Regular cardiac myocyte (primary cell): ENCODE results near the gene PPP6R2. TPM values are rescaled to one million over a fixed set of nuclear protein-coding genes. Genes with fewer than 3 reads are reported as not detected.

Experiments
- total RNA-seq: library from RNA; depleted of rRNA; stranded (reverse); fragments of >200 nt; gene quantifications from 2 replicates; pipeline ENCODE4 v1.2.3, GENCODE V29; 2014

The PPP6R2 gene, protein sequence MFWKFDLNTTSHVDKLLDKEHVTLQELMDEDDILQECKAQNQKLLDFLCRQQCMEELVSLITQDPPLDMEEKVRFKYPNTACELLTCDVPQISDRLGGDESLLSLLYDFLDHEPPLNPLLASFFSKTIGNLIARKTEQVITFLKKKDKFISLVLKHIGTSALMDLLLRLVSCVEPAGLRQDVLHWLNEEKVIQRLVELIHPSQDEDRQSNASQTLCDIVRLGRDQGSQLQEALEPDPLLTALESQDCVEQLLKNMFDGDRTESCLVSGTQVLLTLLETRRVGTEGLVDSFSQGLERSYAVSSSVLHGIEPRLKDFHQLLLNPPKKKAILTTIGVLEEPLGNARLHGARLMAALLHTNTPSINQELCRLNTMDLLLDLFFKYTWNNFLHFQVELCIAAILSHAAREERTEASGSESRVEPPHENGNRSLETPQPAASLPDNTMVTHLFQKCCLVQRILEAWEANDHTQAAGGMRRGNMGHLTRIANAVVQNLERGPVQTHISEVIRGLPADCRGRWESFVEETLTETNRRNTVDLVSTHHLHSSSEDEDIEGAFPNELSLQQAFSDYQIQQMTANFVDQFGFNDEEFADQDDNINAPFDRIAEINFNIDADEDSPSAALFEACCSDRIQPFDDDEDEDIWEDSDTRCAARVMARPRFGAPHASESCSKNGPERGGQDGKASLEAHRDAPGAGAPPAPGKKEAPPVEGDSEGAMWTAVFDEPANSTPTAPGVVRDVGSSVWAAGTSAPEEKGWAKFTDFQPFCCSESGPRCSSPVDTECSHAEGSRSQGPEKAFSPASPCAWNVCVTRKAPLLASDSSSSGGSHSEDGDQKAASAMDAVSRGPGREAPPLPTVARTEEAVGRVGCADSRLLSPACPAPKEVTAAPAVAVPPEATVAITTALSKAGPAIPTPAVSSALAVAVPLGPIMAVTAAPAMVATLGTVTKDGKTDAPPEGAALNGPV
- total RNA-seq, result 45.9 and 57.1 TPM in 2 replicates

DNA sequence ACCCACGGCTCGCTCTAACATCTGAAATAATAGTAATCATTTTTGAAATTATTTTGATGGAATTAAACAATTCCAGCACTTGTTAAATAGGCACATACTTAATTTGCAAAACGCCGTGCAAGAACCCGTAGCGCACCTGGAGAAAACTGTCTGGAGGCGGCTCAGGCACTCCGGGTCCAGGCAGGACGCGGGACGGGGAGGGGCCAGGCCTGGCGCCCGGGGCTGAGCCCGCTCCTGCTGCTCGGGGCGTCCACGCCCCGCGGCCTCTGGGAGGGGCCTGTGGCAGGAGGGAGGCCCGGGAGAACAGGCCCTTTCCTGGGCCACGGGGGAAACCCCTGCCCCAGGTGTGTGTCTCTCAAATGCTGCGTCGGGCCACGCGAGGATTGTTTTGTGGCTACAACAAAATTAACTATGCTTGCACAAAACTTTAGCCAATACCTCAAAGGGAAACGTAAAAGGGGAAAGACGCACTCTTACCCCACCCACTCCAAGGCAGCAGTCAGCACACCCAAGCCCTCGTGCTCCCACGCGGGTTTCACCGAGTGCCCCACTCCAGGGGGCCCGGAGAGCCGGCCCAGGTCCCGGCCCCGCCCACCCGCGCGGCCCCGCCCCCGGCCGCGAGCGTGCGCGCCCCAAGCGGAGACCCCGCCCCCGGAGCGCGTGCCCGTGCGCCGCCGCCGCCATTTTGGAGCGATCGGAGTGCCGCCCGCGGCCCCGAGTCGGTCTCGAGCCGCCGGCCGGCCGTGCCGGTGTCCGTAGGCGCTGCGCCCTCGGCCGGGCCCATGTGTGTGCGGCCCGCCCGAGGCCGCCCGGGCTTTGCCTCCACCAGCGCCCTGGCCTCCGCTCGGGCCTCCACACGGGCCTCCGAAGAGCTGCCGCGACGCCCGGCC lies at the start of gene PPP6R2:
PPP6R2 (plus strand) TSS at position 677 of the 890 bp plus-strand sequence. CDS start 50,582 bp downstream, outside the sequence.

DNA sequence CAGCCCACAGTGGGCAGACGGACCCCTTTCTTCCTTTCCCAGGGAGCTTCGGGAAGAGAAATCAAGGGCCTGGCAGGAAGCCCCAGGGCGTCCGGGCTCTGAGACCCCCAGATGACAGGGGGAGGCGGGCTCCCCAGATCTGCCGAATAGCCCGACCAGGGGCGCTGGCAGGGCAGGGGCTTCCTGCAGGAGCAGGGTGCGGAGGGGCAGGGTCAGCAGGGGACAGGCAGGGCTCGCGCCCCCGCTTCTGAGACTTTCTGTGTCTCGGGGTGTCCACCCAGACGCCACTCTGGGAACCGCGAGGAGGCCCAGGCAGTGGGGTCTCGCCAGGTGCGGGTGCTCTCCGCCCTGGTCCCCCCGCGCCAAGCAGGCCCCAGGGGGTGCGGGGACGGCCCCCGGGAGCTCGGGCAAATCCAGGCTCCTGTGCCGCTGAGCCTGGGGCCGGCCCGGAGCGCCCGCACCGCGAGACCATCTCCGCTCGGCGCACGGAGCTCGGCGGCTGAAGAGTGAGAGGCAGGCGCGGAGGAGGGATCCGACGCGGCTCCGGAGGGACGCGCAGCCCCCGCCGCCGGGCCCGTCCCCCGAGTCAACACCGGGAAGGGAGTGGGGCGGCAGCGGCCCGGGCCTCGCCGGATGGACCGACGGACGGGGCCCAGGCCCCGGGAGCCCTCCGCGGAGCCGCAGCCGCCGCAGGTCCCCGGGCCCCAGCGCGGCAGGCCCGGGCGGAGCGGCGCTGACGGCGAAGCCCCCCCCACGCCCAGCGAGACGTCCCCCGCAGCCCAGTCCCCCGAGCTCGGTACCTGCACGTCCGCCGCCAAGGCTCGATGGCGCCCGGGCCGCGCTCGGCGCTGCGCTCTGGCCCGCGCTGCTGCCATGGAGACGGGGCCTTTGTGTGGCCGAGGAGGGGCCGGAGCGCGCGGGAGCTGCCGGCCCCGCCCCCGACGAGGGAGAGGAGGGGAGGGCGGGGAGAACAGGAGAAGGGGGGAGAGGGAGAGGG lies 36.1 kb upstream of the PPP6R2 start, which contains the start of gene PLXNB2:
PLXNB2 (minus strand) TSS at position 894 of the 997 bp plus-strand sequence. CDS start 17,062 bp downstream, outside the sequence.

DNA sequence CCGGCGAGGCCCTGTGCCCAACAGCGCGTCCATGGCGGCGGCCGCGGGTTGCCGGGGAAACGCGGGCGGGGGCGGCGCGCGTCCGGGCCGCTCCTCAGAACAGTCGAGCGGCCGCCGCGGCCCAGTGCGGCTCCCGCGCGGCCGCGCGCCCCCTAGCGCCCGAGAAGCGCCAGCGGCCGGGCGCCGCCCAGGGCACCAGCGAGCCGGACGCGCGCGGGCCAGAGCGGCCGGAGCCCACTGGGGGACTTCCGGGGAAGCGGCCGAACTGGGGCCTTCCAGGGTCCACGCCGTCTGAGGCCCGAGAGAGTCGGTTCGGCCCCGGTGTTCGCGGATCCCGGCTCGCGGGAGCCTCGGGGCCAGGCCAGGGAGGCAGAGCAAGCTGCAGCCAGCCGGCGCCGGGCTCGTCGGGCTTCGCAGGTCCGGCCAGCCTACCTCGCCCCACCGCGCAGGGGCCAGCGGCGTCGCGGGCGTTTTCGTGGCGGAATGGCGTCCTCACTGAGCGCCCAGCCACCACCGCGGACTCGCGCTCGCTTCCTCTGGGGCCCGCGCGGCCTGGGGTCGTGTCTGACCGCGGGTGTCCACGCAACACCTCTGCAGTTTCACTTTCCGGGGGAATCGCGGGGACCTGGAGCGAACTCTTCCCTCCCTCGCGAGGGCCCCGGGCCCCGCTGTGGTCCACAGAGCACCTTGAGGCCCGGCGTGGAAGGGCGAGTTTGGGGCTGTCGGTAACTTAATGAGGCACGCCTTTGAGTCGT lies 16.0 kb upstream of the PPP6R2 start, which contains the start of gene DENND6B:
DENND6B (minus strand) TSS at position 57 of the 755 bp plus-strand sequence; CDS start at position 33, 24 bp downstream.

DNA sequence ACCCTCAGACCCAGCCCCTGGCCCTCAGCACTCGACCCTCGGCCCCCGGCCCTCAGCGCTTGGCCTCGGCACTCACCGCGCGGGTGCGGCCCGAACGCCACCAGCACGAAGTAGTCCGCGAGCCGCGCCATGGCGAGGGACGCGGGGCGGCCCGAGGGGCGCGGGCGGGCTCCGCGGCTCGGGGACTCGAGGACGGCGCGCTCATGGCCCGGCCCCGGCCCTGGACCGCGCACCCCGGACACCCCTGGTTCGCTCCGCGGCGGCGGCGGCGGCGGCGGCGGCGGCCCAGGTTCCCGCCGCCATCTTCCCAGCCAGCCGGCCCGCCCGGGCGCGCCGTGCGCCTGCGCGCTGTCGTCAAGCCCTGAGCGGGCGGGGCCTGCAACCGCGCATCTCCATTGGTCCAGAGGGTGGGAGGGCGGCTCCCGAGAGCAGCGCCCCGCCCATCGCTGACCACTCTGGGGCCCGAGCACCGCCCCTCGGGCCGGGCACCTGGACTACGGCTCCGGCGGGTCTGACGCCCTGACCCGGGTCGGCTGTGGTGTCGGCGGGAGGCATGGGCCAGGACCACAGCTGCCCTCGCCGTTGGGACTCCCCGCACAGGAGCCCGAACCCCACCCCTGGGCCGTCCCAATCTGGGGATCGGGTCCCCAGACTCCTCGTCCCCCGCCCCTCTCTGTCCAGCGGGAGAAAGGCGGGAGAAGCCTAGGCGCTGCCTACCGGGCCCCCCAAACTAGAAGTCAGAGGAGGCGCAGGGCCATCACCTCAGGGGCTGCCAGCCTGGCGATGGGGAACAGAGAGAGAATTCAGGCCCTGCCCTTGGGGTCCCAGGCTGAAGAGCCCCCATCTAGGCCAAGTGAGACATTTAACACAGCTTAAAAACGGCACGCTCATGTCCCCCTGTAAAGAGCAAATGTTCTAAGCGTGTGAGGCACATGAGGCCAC lies 131.9 kb downstream of the PPP6R2 start, which contains the start of gene SBF1:
SBF1 (minus strand) TSS at position 326 of the 942 bp plus-strand sequence; CDS start at position 131, 195 bp downstream.

DNA sequence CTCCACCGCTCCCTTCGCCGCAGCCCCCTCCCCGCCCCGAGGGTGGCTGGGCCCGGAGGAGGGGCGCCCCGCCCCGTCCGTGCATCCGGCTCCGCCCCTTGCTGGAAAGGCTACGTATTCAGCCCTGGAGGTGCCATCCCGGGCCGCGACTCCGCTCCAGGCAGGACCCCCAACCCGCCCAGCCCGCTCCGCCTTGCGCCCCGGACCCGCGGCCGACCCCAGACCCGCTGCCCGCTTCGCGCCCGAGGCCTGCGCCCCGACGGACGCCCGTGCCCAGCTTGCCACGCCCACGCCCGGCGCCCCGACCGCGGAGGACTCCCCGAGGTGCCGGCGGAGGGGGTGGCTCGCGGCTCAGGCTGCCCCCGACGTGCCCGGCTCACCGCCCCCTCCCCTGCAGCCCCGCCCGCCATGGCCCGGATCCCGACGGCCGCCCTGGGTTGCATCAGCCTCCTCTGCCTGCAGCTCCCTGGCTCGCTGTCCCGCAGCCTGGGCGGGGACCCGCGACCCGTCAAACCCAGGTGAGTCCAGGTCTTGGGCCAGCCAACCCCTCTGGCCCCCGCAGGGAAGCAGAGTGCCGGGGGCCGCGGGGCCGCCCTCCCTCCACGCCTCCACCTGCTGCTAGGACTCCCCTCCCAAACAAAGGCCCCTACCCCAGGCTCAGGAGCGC lies 138.4 kb downstream of the PPP6R2 start, which contains the start of gene ADM2:
ADM2 (plus strand) TSS at position 104 of the 667 bp plus-strand sequence; CDS start at position 409, 305 bp downstream.

DNA sequence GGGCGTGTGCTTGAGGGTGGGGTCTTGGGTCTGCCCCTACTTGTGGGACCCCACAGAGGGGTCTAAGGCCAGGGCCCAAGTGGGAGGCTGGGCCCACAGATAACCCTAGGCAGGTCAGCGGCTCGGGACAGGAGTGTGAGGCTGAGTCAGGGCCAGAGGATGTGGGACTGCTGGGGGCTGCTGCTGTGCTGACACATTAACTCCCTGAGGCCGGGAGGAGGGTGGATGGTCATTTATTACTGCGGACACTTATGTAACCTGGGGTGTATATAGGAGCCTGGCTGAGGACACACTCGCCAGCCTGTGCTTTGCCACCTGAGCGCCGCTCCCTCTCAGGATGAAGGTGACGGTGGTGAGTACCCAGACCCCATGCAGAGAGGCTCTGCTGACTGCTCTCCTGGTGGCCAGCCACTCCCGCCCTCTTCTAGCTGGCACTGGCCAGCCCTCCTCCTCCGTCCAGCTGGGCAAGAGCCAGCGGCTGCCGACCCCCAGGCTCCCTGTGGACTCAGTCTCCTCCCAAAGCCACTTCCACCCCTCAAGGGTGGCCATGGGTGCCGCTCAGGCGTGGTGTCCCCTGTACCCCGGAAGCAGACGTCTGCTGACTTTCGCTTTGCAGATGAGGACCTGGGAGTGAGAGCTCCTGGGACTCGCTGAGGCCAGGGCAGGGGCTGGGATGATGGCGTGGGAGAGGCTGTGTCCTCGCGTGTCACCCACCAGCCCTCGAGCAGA lies 143.6 kb downstream of the PPP6R2 start, which contains the start of gene MIOX:
MIOX (plus strand) TSS at position 299 of the 729 bp plus-strand sequence; CDS start at position 338, 39 bp downstream.

Other genes starting within 250 kb of the PPP6R2 start
- gene PANX2, start 172.6 kb upstream of the PPP6R2 start, total RNA-seq, result 0.19 and 0.56 TPM in 2 replicates
- 12.7 and 27.2 TPM in 2 replicates for gene TRABD, start 157.4 kb upstream of the PPP6R2 start, total RNA-seq
- gene SELENOO, start 142.3 kb upstream of the PPP6R2 start, total RNA-seq, result 15.8 and 20.9 TPM in 2 replicates
- gene TUBGCP6, start 98.3 kb upstream of the PPP6R2 start, total RNA-seq, result 28.2 and 29.3 TPM in 2 replicates
- 14.6 and 20.3 TPM in 2 replicates for gene HDAC10, start 92.1 kb upstream of the PPP6R2 start, total RNA-seq
- gene MAPK12, start 81.6 kb upstream of the PPP6R2 start, total RNA-seq, result 22.0 and 23.7 TPM in 2 replicates
- 3.9 and 4.6 TPM in 2 replicates for gene MAPK11, start 72.9 kb upstream of the PPP6R2 start, total RNA-seq
- 85.1 and 109 TPM in 2 replicates for gene PLXNB2, start 35.7 kb upstream of the PPP6R2 start, total RNA-seq
- 1.3 and 2.0 TPM in 2 replicates for gene DENND6B, start 16.3 kb upstream of the PPP6R2 start, total RNA-seq
- 60.0 and 64.2 TPM in 2 replicates for gene SBF1, start 131.7 kb downstream of the PPP6R2 start, total RNA-seq
- gene ADM2, start 138.2 kb downstream of the PPP6R2 start, total RNA-seq, result 0.58 and 1.1 TPM in 2 replicates
- gene MIOX, start 143.5 kb downstream of the PPP6R2 start, total RNA-seq, result under 0.01 TPM in 1 of 2 replicates, not detected in the other
- 30.7 and 54.3 TPM in 2 replicates for gene LMF2, start 164.4 kb downstream of the PPP6R2 start, total RNA-seq
- gene NCAPH2, start 164.9 kb downstream of the PPP6R2 start, total RNA-seq, result 18.3 and 55.2 TPM in 2 replicates
- gene SCO2, start 182.3 kb downstream of the PPP6R2 start, total RNA-seq, result 0.56 and 5.4 TPM in 2 replicates
- gene TYMP, start 186.7 kb downstream of the PPP6R2 start, total RNA-seq, result 7.1 and 13.5 TPM in 2 replicates
- under 0.01 TPM in 2 replicates for gene KLHDC7B, start 202.6 kb downstream of the PPP6R2 start, total RNA-seq
- not detected in 2 replicates for gene SYCE3, start 219.6 kb downstream of the PPP6R2 start, total RNA-seq
- gene CPT1B, start 235.1 kb downstream of the PPP6R2 start, total RNA-seq, result 0.96 and 3.9 TPM in 2 replicates
- gene CHKB, start 239.5 kb downstream of the PPP6R2 start, total RNA-seq, result 14.0 and 24.5 TPM in 2 replicates